Posterior vena cava (tissue), 2 donors: ENCODE data around the gene ADAMTS12. TPM values are rescaled to one million over a fixed set of nuclear protein-coding genes. Genes with fewer than 3 reads are reported as not detected.

Experiments used
- DNase-seq: peaks from one replicate; pipeline ENCODE4 v3.0.0-alpha.2; 2020; ENCODE audit warnings: low spot score
- intact Hi-C, 2 donors: fragments of 100-400 bp; cut with DNase I; formaldehyde crosslinking; loops; one replicate each; pipeline versions ENCODE4 v1.14.1 to v1.14.2; 2022 to 2023
- total RNA-seq, 2 donors: library from RNA; stranded (reverse); fragmentation: NEBNext Ultra II Directional; extraction: Animal tissue kit (Norgen Biotek cat#: 25700); gene quantifications; one replicate each; pipeline ENCODE4 v1.2.1, GENCODE V29; 2021
- donor health status: DM: yes; HTN: yes; CAD: no.
- donor health status: DM: yes; HTN: yes; CAD: no.

The ADAMTS12 gene
- total RNA-seq, 2 donors from 2014 or later = 5.9 to 7.1 TPM

DNA sequence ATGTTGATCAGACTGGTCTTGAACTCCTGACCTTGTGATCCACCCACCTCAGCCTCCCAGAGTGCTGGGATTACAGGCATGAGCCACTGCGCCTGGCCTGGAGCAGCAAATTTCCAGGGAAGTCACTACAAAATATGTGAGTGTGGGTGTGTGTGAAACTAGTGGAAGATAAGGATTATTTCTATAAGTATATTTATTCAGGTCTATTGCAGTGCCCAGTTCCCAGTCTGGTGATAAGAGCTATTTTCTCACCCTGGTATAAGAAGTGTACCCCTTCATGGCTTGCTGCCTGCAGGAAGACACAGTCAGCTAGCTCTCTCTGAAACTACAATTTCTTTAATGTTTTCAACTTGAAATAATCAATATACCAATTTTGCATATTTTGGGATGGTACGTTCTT is 414.0 kb downstream of the ADAMTS12 start:
- intact Hi-C loops = no loop called here
- DNase-seq = no peak

- intact Hi-C loops = no loop called here
Measured at GRCh38 chr5:33476992-33477391, 414.8 kb downstream of the ADAMTS12 start.

GRCh38 chr5:33475706-33476105 is 416.1 kb downstream of the ADAMTS12 start:
- no peak for DNase-seq
- intact Hi-C loops = no loop called here

More at GRCh38 chr5:33476992-33477391, 414.8 kb downstream of the ADAMTS12 start:
- no peak for DNase-seq

- DNase-seq = no peak
- intact Hi-C loops = no loop called here
Measured at GRCh38 chr5:33474931-33475499, 416.8 kb downstream of the ADAMTS12 start.

DNA sequence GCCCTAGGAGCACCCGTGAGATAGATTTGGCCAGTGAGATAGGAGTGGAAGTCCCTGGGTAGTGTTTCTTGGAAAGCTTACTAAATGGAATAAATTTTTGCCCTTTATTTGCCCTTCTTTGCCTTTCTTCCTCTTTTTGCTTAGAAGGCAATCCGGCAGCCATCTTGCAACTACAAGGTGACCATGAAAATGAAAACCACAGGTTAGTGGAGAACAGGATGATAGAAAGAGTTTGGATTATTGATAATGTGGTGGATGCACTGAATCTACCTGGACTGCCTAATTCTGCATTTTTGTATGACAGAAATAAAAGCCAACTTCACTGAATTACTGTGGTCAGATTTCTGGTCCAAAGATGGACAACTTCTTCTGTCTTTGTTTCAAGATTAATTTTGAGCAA is 417.8 kb downstream of the ADAMTS12 start:
- DNase-seq = no peak
- intact Hi-C loops = no loop called here

Other genes with a start within 250 kb of the ADAMTS12 start
- not detected for gene RXFP3, start 44.4 kb upstream of the ADAMTS12 start, total RNA-seq
- not detected for gene SLC45A2, start 92.7 kb upstream of the ADAMTS12 start, total RNA-seq
- 1 to 10 TPM; 6.4 to 9.4 TPM for gene AMACR, start 116.1 kb upstream of the ADAMTS12 start, total RNA-seq
- 10 to 100 TPM; 11.9 to 31.3 TPM for gene C1QTNF3, start 151.2 kb upstream of the ADAMTS12 start, total RNA-seq